ENCODE results near the gene ZFP30. TPM values are rescaled to one million over a fixed set of nuclear protein-coding genes. Genes with fewer than 3 reads are reported as not detected.

Gene ZFP30
- 19.9 TPM for total RNA-seq

GRCh38 chr19:37655301-37655688 is at the start of gene ZFP30:
ZFP30 (minus strand) TSS chr19:37655465; CDS start chr19:37647822, 7,643 bp downstream.

GRCh38 chr19:37594304-37594981 is 60.8 kb downstream of the ZFP30 start, which contains the start of the genes ZNF540 and ZNF571:
ZNF540 (plus strand) TSS chr19:37594876; CDS start chr19:37598448, 3,572 bp downstream.
ZNF571 (minus strand) TSS chr19:37594792; CDS start chr19:37586676, 8,116 bp downstream.

Small RNA genes within 50 kb of the gene (small RNA-seq; reads per million reads assigned to genes)
- not detected for gene SELENOKP1 (ENCODE audit: low replicate concordance)

Other genes starting within 250 kb of the ZFP30 start
- 7.8 TPM for gene ZNF569, start 188.0 kb downstream of the ZFP30 start, total RNA-seq
- 6.2 TPM for gene ZNF570, start 186.1 kb downstream of the ZFP30 start, total RNA-seq
- gene ZNF793, start 148.5 kb downstream of the ZFP30 start, total RNA-seq, result 11.4 TPM
- 11.4 TPM for gene ZNF571, start 60.7 kb downstream of the ZFP30 start, total RNA-seq
- 1.9 TPM for gene ZNF540, start 60.6 kb downstream of the ZFP30 start, total RNA-seq
- gene ZNF607, start 64.3 kb upstream of the ZFP30 start, total RNA-seq, result 9.3 TPM
- gene ZNF573, start 124.1 kb upstream of the ZFP30 start, total RNA-seq, result 20.4 TPM

All from metanephros (tissue), 2 donors.